ENCODE measurements around the gene TRIP6.

TRIP6 gene

GRCh38 chr7:100874577-100875355 lies 7.6 kb downstream of the TRIP6 start, which contains the start of gene SRRT (continued):
- TF ChIP-seq ZBTB11 (tag by site-specific recombination; conservative IDR thresholded peaks at IDR 0.05; ENCODE audit: low read depth): peak; percentile 91
- no peak for TF ChIP-seq ZFP3 (tag by site-specific recombination; IDR thresholded peaks at IDR 0.05; ENCODE audit: low read depth)
- 0 out of 2 replicates have a peak, but pooled peaks have one; percentile 36 for TF ChIP-seq ZBTB7A (tag by site-specific recombination; IDR thresholded peaks at IDR 0.05; ENCODE audit: low read depth)
- TF ChIP-seq ZNF488 (tag by site-specific recombination; IDR thresholded peaks at IDR 0.05): no peak
- no peak for TF ChIP-seq ZNF596 (tag by site-specific recombination; IDR thresholded peaks at IDR 0.05)
- TF ChIP-seq ZNF121 (tag by site-specific recombination; IDR thresholded peaks at IDR 0.05): no peak
- TF ChIP-seq ZNF223 (tag by site-specific recombination; IDR thresholded peaks at IDR 0.05): no peak
- peak; percentile 43 for TF ChIP-seq ZFP69B (tag by site-specific recombination; IDR thresholded peaks at IDR 0.05)
- TF ChIP-seq ZNF280C (tag by site-specific recombination; IDR thresholded peaks at IDR 0.05): no peak
- peak; percentile 95 for TF ChIP-seq SP2 (tag by site-specific recombination; IDR thresholded peaks at IDR 0.05)
- TF ChIP-seq ZNF549 (tag by site-specific recombination; IDR thresholded peaks at IDR 0.05): no peak
- TF ChIP-seq SP7 (tag by site-specific recombination; IDR thresholded peaks at IDR 0.05): peak; percentile 89
- TF ChIP-seq PRDM1 (tag by site-specific recombination; IDR thresholded peaks at IDR 0.05): no peak
- TF ChIP-seq ZSCAN16 (tag by site-specific recombination; IDR thresholded peaks at IDR 0.05): peak; percentile 43; the same call in 1 of the 2 replicates
- peak; percentile 64; the same call in 1 of the 2 replicates for TF ChIP-seq GLI4 (tag by site-specific recombination; IDR thresholded peaks at IDR 0.05)
- TF ChIP-seq ZNF654 (tag by site-specific recombination; IDR thresholded peaks at IDR 0.05; ENCODE audit: low read depth): no peak
- TF ChIP-seq ZNF843 (tag by site-specific recombination; IDR thresholded peaks at IDR 0.05): peak; percentile 64; the same call in 1 of the 2 replicates
- TF ChIP-seq ZNF394 (tag by site-specific recombination; IDR thresholded peaks at IDR 0.05; ENCODE audit: borderline replicate concordance): peak; percentile 64
- no peak for TF ChIP-seq HIC1 (tag by site-specific recombination; IDR thresholded peaks at IDR 0.05)
- no peak for TF ChIP-seq ZBTB49 (tag by site-specific recombination; IDR thresholded peaks at IDR 0.05; ENCODE audit: low read depth)
- TF ChIP-seq ZNF24 (tag by site-specific recombination; IDR thresholded peaks at IDR 0.05): peak; percentile 50; the same call in 1 of the 2 replicates
- TF ChIP-seq ZNF830 (tag by site-specific recombination; IDR thresholded peaks at IDR 0.05; ENCODE audit: low read depth): no peak
- no peak for TF ChIP-seq ZNF292 (tag by site-specific recombination; IDR thresholded peaks at IDR 0.05; ENCODE audit: borderline replicate concordance, low read depth)
- no peak for TF ChIP-seq ZFP41 (tag by site-specific recombination; IDR thresholded peaks at IDR 0.05; ENCODE audit: borderline replicate concordance)
- TF ChIP-seq REPIN1 (tag by site-specific recombination; IDR thresholded peaks at IDR 0.05; ENCODE audit: low read depth): peak; percentile 21; the same call in 1 of the 2 replicates
- TF ChIP-seq ZNF302 (tag by site-specific recombination; IDR thresholded peaks at IDR 0.05; ENCODE audit: low read depth): no peak
- TF ChIP-seq ZBTB20 (tag by site-specific recombination; IDR thresholded peaks at IDR 0.05): no peak; the same call in 1 of the 2 replicates
